Left kidney (tissue), 2 donors: ENCODE results near the gene BRSK1. TPM values are rescaled to one million over a fixed set of nuclear protein-coding genes. Genes with fewer than 3 reads are reported as not detected.
A peak's percentile ranks its signal among the peaks of the same experiment; 100 is the strongest.
"Not testable (repeated sequence)": the region's sequence is repeated elsewhere in the genome, so short reads cannot be mapped to it uniquely, and the experiment has no call there.

Experiments used
- DNase-seq: peaks from one replicate; pipeline ENCODE4 v3.0.0-alpha.2; 2013
- polyA plus RNA-seq: library from polyadenylated mRNA; unstranded; fragments of 120-200 nt; gene quantifications from one replicate; pipeline ENCODE4 v1.2.1, GENCODE V29; 2013; ENCODE audit not compliant: insufficient read length

Gene BRSK1
- polyA plus RNA-seq, 1 donor: 14.7 TPM

DNA sequence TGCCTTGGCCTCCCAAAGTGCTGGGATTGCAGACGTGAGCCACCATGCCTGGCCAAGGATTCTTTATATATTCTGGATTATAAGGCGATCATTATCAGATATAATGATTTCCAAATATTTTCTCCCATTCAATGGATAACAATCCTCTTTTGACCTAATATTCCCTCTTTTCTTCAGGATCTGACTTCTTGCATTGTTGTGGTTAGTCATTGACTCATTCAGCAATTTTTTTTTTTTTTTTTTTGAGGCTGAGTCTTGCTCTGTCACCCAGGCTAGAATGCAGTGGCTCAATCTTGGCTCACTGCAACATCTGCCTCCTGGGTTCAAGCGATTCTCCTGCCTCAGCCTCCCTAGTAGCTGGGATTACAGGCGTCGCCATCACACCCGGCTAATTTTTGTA lies 46.0 kb downstream of the BRSK1 start:
- not testable (repeated sequence) for DNase-seq

DNA sequence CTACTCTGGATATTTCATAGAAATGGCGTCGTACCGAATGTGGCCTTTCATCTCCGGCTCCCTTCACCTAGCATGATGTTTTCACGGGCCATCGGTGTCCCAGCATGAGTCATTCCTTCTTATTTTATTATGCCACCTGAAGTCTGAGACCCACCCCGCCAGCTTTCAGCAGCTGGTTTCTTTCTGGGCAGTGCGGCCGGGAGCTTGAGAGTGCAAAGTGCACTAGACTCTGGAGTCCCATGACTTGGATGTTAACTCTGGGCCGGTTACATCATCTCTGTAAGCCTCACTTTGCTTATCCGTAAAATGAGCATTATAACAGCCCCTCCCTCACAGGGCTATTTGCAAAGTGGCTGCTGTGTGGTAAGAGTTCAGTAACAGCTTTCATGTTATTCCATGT lies 50.1 kb downstream of the BRSK1 start:
- DNase-seq: no peak

DNA sequence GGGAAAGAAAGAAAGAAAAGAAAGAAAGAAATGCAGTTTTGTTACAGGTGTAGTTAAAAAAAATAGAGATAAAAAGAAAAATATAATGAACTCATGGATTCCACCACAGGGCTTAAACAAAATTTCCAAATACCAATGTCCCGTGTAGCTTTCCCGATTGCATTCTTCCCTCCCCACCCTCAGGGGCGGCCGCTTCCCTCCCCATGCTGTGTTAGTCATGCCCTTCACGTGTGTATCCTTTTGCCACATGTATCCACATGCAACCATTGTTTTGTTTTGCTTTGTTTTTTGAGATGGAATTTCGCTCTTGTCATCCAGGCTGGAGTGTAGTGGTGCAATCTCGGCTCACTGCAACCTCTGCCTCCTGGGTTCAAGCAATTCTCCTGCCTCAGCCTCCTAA lies 52.3 kb downstream of the BRSK1 start:
- DNase-seq: no peak

DNA sequence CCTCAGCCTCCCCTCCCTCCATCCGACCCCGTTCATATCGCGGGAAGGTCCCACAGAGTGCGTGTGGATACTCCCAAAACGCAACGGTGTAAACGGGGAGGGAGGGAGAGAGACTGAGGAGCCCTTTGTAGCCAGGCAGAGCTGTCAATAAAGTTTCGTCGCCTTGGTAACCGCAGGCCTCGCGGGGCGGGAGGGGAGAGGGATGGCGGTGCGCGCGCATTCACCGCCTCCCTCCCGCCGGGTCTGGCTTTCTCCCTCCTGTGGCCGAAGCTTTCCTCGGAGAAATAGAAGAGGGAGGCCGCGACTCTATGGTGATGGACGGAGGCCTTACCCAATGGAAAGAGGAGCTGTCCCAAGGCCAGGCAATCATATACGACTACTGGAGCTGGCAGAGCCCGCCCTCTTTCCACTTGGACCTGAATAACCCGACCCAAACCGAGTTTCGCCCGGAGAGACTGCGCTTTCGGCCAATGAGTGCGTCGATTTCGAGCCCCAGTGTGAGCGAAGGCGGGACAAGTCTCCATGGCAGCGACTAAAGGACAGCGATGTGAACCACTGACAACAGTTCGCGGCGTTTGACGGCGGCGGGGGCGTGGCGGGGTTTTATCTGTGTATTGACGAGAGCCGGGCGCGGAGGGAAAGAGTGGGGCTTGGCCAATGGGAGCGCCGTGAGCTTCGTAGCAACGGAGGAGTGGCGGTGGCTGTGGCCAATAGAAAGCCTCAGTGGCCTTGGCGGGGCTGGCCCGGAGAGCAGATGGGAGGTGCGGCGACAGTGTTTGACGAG lies 55.5 kb downstream of the BRSK1 start, which contains the start of gene KMT5C:
Gene KMT5C (plus strand): TSS at position 772 of the 784 bp plus-strand sequence. CDS start 2,061 bp downstream, outside the sequence.
- DNase-seq: peak; percentile 100

DNA sequence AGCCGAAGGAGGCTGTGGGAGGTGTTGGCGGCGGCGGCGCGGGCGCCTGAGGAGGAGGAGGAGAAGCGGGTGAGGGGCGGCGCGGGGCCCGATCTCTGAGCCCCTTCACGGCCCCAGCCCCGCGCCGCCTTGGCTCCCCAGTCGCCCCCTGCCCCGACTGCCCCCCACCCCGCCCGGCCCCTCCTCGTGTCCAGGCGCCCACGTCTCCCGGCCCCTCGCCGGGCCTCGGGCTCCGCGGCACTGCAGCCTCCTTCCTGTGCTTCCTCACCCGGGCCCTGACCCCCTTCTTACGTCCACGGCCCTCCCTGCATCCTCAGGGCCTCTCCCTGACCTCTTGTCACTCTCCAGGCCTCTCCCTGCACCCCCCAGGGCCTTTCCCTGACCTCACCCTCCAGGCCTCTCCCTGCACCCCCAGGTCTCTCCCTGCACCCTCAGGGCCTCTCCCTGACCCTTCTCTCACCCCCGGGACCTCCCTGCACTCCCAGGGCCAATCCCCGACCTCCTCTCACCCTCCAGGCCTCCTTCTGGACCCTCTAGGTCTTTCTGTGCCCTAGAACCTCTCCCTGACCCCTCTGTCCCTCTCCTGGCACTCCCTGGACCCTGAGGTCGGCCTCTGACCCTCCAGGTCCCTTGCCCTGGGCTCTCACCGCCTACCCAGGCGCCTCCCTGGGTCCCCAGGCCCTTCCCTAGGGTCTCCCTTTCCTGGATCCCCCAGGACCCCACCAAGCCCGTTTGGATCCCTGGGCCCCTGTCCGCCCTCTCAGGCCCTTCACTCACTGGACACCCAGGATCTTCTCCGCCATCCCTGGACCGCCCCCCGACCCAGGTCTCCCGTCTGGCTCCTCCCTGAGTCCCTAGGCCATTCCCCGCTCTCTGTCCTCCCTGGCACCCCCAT lies 56.3 kb downstream of the BRSK1 start:
- no peak for DNase-seq

DNA sequence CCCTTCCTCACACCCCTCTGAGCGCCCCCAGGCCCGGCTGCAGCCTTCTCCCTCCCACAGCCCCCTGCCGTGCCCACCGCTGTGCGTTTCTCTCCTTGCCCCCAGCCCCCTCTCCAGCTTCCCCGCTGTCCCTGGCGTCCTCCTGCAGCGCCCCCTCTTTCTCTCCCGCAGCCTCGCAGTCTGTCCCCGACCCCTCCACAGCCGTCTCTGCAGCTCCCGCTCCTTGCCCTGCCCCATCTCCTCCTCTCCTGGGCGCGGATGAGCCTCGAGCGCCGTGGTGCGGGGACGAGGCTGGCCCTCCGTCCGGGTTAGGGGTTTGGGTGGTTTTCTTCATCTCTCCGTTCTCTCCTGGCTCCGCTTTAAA lies 57.0 kb downstream of the BRSK1 start:
- no peak for DNase-seq

DNA sequence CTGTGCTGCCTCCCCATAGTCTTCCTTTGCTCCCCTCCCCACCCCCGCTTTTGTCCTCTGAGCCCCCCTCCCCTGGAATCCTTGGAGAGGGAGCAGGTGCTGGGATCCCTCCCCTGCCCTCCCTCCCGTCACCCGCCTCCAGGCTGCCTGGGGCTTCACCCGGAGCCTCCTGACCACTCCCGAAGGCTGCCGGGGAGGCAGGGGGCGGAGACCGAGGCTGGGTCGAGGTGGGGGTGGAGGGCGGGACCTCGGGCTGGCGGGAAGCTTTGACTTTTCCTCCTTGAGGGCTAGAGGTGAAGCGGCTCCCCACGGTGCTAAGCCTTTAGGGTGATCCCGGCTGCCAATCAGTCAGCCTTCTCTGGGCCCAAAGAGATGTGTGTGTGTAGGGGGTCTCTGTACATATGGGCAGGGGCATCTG lies 57.4 kb downstream of the BRSK1 start:
- peak; percentile 74 for DNase-seq

DNA sequence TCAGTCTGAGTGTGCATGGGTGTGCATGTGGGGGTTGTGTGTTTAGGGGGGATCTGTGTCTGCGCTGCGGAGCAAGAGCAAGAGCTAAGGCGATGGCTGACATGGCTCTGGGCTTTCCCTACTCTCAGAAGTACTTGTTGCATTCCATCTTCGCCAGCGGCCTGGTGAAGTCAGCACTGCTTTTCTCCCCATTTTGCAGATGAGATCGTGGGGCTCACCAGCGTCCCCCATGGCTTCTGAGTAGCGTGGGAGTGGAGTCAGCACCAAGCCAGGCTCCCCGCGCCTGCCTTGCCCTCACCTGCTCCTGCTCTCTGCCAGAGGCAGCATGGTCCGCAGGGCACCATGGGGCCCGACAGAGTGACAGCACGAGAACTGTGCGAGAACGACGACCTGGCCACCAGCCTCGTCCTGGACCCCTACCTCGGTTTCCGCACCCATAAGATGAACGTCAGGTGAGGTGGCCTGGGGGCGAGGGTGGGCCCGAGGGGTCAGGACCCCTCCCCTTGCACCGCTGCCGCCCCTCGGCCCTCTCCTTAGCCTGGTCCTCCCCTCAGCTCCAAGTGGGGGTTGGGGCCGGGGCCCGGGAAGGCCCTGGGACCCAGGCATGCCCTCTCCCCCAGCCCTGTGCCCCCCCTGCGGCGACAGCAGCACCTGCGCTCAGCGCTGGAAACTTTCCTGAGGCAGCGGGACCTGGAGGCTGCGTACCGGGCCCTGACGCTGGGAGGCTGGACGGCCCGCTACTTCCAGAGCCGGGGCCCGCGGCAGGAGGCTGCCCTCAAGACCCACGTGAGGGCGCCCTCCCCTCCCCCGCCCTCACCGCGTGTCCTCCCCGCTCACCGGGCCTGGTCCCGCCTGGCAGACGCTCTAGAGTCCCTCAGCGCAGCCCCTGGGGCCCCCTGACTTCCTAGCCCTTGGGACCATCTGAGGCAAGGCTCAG lies 58.1 kb downstream of the BRSK1 start:
- DNase-seq: no peak

DNA sequence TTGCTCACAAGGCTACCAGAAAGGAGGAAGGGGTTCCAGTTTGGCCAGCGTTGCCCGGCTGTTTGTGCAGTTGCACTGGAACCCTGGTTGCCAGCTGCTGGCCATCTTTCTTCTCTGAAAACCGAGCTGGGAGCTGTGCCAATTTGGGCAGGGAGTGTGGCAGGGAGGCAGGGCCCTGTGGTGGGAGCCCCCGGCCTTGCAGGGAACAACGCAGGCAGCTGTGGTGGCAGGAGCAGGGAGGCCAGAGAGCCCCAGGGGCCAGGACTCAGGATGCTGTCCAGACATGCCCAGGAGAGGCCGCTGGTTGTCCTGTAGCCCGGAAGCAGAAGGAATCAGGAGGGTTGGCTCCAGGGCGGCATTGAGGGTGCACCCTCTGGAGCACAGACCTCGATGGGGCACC lies 60.6 kb downstream of the BRSK1 start:
- no peak for DNase-seq

DNA sequence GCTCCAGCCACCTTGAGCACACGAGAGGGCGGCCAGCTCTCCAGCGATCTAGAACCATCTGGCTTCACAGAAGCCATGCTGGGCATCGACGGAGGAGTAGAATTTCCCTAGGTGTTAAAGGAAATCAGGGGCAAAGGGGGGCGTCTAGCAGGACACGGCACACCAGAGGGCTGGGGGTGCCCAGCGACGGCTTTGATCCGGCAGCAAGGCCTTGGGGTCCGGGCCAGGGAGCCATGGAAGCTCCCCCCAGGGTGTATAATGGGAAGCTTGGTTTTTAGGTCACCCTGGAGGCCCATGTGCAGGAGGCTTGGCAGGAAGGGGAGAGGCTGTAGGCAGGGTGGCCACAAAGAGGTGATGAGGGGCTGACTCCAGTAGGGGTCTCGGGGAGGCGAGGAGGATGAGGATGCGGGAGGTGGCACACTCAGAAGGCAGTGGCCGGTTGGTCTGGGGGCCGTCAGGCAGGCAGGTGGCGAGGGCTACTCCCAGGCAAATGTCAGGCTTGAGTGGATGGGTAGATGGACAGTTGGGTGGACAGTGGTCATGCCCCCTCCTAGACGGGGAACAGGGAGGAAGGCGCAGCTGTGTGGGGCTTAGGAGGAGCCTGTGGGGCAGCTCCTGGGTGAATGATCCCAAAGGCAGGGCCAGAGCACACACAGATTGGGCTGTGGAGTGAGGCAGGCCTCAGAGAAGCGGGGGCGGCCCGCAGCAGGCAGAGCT lies 61.5 kb downstream of the BRSK1 start:
- no peak for DNase-seq

DNA sequence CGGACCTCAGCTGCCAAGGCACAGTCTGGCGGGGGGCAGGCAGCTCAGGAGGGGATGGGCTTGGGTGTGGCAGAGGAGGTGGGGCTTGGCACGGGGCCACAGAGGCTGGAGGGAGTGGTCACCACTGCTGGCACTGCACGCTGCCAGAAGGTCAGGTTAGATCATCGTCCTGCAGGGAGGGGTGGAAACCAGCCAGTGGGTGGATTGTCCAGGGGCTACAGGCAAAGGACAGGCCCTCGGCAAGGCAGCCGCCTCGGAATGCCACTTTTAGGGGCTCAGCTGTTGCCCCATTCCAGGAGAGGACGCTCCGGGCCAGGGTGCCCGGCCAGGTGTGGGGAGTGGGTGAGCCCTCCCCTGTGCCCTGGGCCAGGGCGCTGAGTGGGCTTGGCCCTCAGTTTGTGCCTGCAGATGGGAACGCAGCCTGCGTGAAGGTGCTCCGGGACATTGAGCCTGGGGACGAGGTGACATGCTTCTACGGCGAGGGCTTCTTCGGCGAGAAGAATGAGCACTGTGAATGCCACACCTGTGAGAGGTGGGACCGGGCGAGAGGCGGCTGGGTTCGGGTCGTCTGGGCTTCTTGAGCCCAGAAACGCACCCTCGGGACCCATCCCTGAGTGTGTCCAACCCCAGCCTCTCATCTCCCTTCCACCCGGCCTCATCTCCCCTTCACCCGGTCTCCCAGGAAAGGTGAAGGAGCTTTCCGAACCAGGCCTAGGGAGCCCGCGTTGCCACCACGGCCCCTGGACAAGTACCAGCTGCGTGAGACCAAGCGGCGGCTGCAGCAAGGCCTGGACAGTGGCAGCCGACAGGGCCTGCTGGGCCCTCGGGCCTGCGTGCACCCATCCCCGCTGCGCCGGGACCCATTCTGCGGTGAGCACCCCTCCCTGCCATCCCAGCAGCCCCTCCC lies 62.3 kb downstream of the BRSK1 start:
- DNase-seq: no peak

DNA sequence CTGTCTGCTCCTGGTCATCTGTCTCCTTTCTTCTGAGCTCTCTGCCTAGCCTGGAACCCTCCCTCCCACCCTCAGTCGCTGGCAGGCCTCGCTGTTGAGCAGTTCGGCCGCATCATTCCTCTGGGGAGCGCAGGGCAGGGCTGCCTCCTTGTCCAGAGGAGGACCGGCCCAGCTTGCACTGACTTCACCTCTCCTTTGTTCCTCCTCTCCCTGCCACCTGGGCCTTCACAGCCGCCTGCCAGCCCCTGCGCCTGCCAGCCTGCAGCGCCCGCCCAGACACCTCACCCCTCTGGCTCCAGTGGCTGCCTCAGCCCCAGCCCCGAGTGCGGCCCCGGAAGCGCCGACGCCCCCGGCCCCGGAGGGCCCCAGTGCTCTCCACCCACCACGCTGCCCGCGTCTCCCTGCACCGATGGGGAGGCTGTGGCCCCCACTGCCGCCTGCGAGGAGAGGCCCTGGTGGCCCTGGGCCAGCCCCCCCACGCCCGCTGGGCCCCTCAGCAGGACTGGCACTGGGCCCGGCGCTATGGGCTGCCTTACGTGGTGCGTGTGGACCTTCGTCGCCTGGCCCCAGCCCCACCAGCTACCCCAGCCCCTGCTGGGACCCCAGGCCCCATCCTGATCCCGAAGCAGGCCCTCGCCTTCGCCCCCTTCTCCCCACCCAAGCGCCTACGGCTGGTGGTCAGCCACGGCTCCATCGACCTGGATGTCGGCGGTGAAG lies 63.1 kb downstream of the BRSK1 start:
- DNase-seq: no peak

DNA sequence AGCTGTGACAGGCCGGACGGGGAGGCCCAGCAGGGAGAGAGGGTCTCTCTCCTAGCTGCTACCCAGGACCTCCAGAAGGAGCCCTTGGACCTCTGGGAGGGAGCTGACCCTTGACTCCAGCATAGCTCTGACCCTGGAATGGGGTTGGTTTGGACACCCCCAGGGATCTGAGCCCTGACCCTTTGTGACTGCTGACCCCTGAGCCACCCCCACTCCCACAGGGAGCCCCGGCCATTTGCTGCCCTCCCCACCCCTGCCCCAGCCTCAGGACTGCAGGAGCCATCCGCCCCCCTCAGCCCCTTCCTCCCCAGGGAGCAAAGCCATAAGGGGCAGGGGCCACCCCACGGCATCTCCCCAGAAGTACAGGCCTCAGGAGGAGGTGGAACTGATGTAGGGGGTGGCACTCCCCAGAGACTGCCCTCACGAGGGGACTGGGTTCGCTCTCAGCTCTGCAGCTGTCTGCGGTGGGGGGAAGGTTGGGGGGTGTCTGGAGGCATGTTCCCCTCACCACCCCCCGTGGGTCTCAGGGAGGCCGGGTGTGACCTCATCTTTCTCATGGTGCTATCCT lies 63.7 kb downstream of the BRSK1 start:
- DNase-seq: no peak

DNA sequence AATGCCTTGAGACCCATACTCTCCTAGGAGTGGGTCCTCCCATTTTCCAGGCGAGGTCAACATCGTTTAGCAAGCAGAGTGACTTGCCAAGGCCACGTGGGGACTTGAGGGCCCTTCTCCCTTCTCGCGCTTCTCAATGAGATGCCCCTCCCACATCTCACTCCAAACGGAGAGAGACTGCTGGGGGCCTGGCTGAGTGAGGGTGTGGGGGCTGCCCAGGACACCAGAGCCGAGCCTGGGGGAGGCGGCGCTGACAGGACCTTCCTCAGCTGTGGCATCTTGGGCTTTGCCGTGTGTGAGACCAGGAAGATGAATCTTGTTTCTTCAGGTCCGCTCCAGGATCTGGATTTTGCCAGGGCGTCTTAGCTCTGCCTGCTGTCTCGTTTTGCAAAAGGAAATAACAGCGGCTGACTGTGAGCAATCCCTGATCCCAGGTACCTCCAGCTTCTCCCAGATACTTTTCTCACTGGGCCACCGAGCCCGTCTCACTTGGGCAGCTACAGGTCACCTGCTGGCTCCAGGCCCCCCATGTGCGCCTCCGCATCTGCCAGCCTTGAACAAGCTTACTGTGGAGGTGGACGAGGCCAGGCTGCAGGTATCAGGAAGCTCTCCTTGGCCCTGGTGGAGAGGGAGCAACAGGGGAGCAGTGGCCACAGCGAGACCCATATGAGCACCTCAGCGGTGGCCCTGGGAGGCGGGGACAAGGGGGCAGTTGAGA lies 64.7 kb downstream of the BRSK1 start:
- DNase-seq: peak; percentile 55

DNA sequence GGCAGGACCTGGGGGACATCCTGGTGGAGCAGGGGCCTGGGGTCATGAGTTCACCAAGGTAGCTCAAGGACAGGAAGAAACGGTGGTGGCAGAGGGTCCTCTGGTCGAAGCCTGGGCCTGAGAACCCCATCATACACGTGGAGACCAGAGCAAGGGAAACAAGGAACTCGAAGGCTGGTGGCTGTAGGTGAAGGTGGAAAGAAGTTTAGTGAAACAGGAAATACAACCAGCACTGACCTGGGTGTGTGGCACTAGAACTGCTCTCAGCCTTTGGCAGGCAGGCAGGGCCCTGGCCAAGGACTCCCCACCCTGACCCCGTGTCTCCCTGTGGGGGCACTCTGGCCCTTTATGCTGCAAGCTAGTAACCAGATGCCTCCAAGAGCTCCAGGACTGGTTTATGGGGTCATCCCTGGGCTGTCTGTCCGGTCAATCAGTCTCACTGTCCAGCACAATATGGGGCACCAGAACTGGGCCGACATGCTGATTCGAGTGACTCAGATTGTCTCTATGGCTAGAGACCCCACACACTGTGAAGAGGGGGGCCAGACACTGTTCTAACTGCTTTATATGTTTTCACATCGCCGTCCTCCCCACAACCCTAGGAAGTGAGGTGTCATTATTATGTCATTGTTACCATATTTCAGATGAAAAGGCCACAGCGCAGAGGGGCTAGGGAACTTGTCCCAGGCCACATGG lies 67.0 kb downstream of the BRSK1 start:
- DNase-seq: no peak

DNA sequence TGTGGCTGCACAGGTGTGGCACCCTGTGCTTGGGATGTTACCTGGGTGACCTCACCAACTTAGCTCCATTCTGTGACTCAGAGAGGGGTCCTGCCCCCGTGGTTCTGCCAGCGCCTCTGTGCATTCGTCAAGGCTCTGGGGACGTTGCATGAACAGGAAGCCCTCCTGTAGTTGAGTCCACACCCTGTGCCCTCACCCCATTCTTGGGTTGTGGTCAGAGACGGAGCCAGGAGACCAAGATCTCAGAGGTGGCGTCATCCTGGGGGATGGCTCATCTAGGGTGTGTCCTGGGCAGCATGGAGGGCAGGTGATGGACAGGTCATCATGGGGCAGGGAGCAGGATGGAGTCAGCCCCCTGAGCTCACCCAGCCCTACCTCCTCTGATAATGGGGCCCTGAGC lies 68.2 kb downstream of the BRSK1 start:
- no peak for DNase-seq

DNA sequence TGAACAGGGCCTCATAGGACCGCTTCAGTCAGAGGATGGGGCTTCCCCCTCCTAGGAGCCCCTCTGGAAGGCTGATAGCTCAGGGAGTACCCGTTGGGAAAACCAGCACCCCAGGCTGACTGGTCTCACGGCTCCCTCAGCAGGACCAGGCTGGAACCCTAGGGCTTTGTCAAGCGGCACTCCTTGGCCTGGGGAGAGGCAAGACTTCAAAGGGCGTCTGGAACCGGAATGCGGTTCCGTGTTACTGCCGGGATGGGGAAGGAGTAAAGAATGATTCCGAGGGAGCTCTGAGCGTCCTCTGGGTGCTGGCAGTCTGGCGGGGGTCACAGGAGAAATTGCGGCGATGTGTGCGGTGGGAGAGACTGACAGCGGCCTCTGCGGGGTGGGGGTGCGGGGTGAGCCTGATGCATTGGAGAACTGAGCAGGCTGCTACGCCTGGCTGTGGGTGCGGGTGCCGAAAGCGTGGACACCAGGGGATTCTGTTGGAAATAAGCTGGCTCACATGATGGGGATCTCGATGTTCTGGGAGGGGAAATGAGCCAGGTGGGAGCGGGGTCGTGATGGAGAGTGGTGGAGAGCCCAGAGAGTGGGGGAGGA lies 68.8 kb downstream of the BRSK1 start:
- DNase-seq: no peak
